H1 (cell line): Measurements from ENCODE around the gene METTL18. TPM values are rescaled to one million over a fixed set of nuclear protein-coding genes. Genes with fewer than 3 reads are reported as not detected.

Source experiments
- CTCF ChIA-PET: fragments of 300-600 bp; sonication (Branson Sonifier 250); formaldehyde crosslinking; loops from one replicate; lab custom pipeline; 2021; ENCODE audit not compliant: partially characterized antibody; lab: Charles Lee
- POLR2A ChIA-PET: fragments of 300-600 bp; sonication (Branson Sonifier 250); formaldehyde crosslinking; loops from one replicate; lab custom pipeline; 2021; ENCODE audit warnings: inconsistent platforms; ENCODE audit not compliant: partially characterized antibody; lab: Charles Lee
- DNase-seq, 2 experiments: peaks; one replicate each; pipeline versions ENCODE4 v3.0.0 to v3.0.0-alpha.2; 2010 to 2022; ENCODE audit warnings: low spot score in 2 of 2, low read depth in 1 of 2, mixed read lengths in 1 of 2
- FAIRE-seq: peaks from 2 replicates; lab custom pipeline; 2011; peaks lifted over from hg19 to GRCh38; lab: Jason Lieb, UNC
- H2AFZ ChIP-seq: 2 replicates; pipeline ENCODE4 v1.8.1; 2012; ENCODE audit warnings: low read length, inconsistent platforms
- H2AK5ac ChIP-seq: 2 replicates; pipeline ENCODE4 v1.6.1; 2013; ENCODE audit warnings: low read depth, low read length
- H2BK120ac ChIP-seq: replicated peaks from 2 replicates; pipeline ENCODE3; 2013; ENCODE audit warnings: low read depth, low read length, inconsistent platforms
- H2BK12ac ChIP-seq: 2 replicates; pipeline ENCODE4 v1.6.1; 2013; ENCODE audit warnings: low read depth, low read length
- H2BK15ac ChIP-seq: 2 replicates; pipeline ENCODE4 v1.6.1; 2013; ENCODE audit warnings: low read length
- H2BK20ac ChIP-seq: 2 replicates; pipeline ENCODE4 v1.6.1; 2013; ENCODE audit warnings: low read length
- H2BK5ac ChIP-seq: 2 replicates; pipeline ENCODE4 v1.6.1; 2013; ENCODE audit warnings: low read depth, low read length
- H3K14ac ChIP-seq: 2 replicates; pipeline ENCODE4 v1.6.1; 2013; ENCODE audit warnings: inconsistent platforms; ENCODE audit not compliant: insufficient read length
- H3K18ac ChIP-seq: 2 replicates; pipeline ENCODE4 v1.6.1; 2013; ENCODE audit warnings: low read length; ENCODE audit errors: extremely low read depth
- H3K23ac ChIP-seq: 2 replicates; pipeline ENCODE4 v1.6.1; 2013; ENCODE audit warnings: inconsistent platforms; ENCODE audit not compliant: insufficient read length
- H3K23me2 ChIP-seq: 2 replicates; pipeline ENCODE4 v1.6.1; 2013; ENCODE audit warnings: low read depth, low read length
- H3K27ac ChIP-seq: 2 replicates; pipeline ENCODE4 v1.6.1; 2011; ENCODE audit warnings: low read depth, low read length, inconsistent platforms
- H3K27me3 ChIP-seq, 4 experiments: replicated peaks in 1 of 4; 1 replicate in 1 of 4; 2 replicates in 3 of 4; pipeline versions ENCODE4 v1.6.1 to v1.8.1; 2011 to 2013; ENCODE audit warnings: low read length in 3 of 4, mild to moderate bottlenecking in 3 of 4, inconsistent platforms in 2 of 4, mixed read lengths in 2 of 4, moderate library complexity in 1 of 4; ENCODE audit not compliant: control insufficient read depth in 3 of 4, insufficient read depth in 3 of 4; ENCODE audit errors: extremely low read depth in 1 of 4
- H3K36me3 ChIP-seq, 4 experiments: 2 replicates each; pipeline versions ENCODE4 v1.6.1 to v1.8.1; 2011 to 2013; ENCODE audit warnings: mild to moderate bottlenecking in 4 of 4, low read length in 3 of 4, moderate library complexity in 2 of 4, control low read depth in 1 of 4, inconsistent platforms in 1 of 4; ENCODE audit not compliant: insufficient read depth in 4 of 4, control insufficient read depth in 2 of 4
- H3K4ac ChIP-seq: replicated peaks from 2 replicates; pipeline ENCODE3; 2013; ENCODE audit warnings: low read length, low read depth, mixed read lengths, inconsistent platforms; ENCODE audit not compliant: insufficient read length
- H3K4me1 ChIP-seq, 4 experiments: replicated peaks in 1 of 4; 1 replicate in 1 of 4; 2 replicates in 3 of 4; pipeline versions ENCODE4 v1.6.1 to v1.8.1; 2011 to 2013; ENCODE audit warnings: low read length in 3 of 4, inconsistent platforms in 2 of 4, mixed read lengths in 1 of 4; ENCODE audit not compliant: insufficient read depth in 4 of 4, control insufficient read depth in 3 of 4
- H3K4me2 ChIP-seq, 2 experiments: 2 replicates each; pipeline versions ENCODE4 v1.6.1 to v1.8.1; 2011 to 2013; ENCODE audit warnings: low read depth in 2 of 2, low read length in 2 of 2, control low read depth in 1 of 2, inconsistent platforms in 1 of 2, mild to moderate bottlenecking in 1 of 2; ENCODE audit not compliant: insufficient read depth in 1 of 2
- H3K4me3 ChIP-seq, 4 experiments: fragments of 200-600, 300-600 bp in 1 of 4; sonication (generic), shearing (Covaris generic), sonication (Bioruptor Twin) in 1 of 4; 2 replicates each; pipeline versions ENCODE4 v1.5.1 to v1.8.1; 2011 to 2016; ENCODE audit warnings: low read length in 4 of 4, low read depth in 3 of 4, control low read depth in 2 of 4, inconsistent platforms in 2 of 4, mild to moderate bottlenecking in 2 of 4, mixed read lengths in 1 of 4, moderate library complexity in 1 of 4; ENCODE audit not compliant: insufficient read depth in 2 of 4; ENCODE audit errors: extremely low read depth in 1 of 4
- H3K56ac ChIP-seq: replicated peaks from 2 replicates; pipeline ENCODE3; 2013; ENCODE audit warnings: low read depth, mild to moderate bottlenecking, mixed read lengths, low read length, inconsistent platforms; ENCODE audit not compliant: insufficient read length
- H3K79me1 ChIP-seq: 2 replicates; pipeline ENCODE4 v1.6.1; 2013; ENCODE audit warnings: low read depth, low read length, control low read depth
- H3K79me2 ChIP-seq, 2 experiments: 2 replicates each; pipeline versions ENCODE4 v1.6.1 to v1.8.1; 2012 to 2013; ENCODE audit warnings: low read length in 2 of 2, mild to moderate bottlenecking in 2 of 2, inconsistent platforms in 1 of 2; ENCODE audit not compliant: insufficient read depth in 2 of 2, control insufficient read depth in 1 of 2
- H3K9ac ChIP-seq, 4 experiments: replicated peaks in 1 of 4; 1 replicate in 1 of 4; 2 replicates in 3 of 4; pipeline versions ENCODE4 v1.6.1 to v1.8.1; 2011 to 2013; ENCODE audit warnings: low read depth in 3 of 4, low read length in 3 of 4, control low read depth in 2 of 4, mild to moderate bottlenecking in 2 of 4, moderate library complexity in 2 of 4, inconsistent platforms in 1 of 4; ENCODE audit errors: extremely low read depth in 1 of 4
- H3K9me3 ChIP-seq, 2 experiments: 2 replicates each; pipeline versions ENCODE4 v1.6.1 to v1.8.1; 2012 to 2013; ENCODE audit warnings: mild to moderate bottlenecking in 2 of 2, moderate library complexity in 2 of 2, control low read depth in 1 of 2, inconsistent platforms in 1 of 2, low read depth in 1 of 2, low read length in 1 of 2, mixed read lengths in 1 of 2; ENCODE audit not compliant: insufficient read depth in 2 of 2
- H4K20me1 ChIP-seq, 2 experiments: replicated peaks in 1 of 2; 2 replicates each; pipeline versions ENCODE3 to v1.8.1; 2011 to 2013; ENCODE audit warnings: inconsistent platforms in 2 of 2, low read length in 2 of 2, mild to moderate bottlenecking in 1 of 2; ENCODE audit not compliant: insufficient read depth in 2 of 2, control insufficient read depth in 1 of 2
- H4K5ac ChIP-seq: 2 replicates; pipeline ENCODE4 v1.6.1; 2013; ENCODE audit warnings: low read length, low read depth, mixed read lengths, inconsistent platforms; ENCODE audit not compliant: insufficient read length
- H4K8ac ChIP-seq: 2 replicates; pipeline ENCODE4 v1.8.0; 2013; ENCODE audit warnings: mild to moderate bottlenecking, moderate library complexity, low read length, inconsistent platforms; ENCODE audit not compliant: insufficient read depth; ENCODE audit errors: extremely low read depth
- H4K91ac ChIP-seq: replicated peaks from 2 replicates; pipeline ENCODE3; 2013; ENCODE audit warnings: low read length, mixed read lengths, inconsistent platforms; ENCODE audit not compliant: insufficient read length
- BACH1 ChIP-seq: IDR thresholded peaks from 2 replicates; pipeline ENCODE4 v1.6.1; 2012; ENCODE audit warnings: low read length, improper control_type of control experiment
- JUND ChIP-seq: IDR thresholded peaks from 2 replicates; pipeline ENCODE4 v1.6.1; 2011; ENCODE audit warnings: mild to moderate bottlenecking, improper control_type of control experiment, low read length
- KDM5A ChIP-seq: fragments of 200-600 bp; IDR thresholded peaks from 2 replicates; pipeline ENCODE4 v1.7.1; 2012; ENCODE audit warnings: mild to moderate bottlenecking, low read length, inconsistent platforms, mixed read lengths
- MAFK ChIP-seq: IDR thresholded peaks from 2 replicates; pipeline ENCODE4 v1.6.1; 2012; ENCODE audit warnings: low read depth, mild to moderate bottlenecking, improper control_type of control experiment, low read length
- NANOG ChIP-seq: IDR thresholded peaks from 2 replicates; pipeline ENCODE4 v1.6.1; 2011; ENCODE audit warnings: low read length, low read depth, mild to moderate bottlenecking, inconsistent platforms; ENCODE audit not compliant: insufficient read depth, poor library complexity, severe bottlenecking
- TAF7 ChIP-seq: optimal IDR thresholded peaks from 2 replicates; pipeline ENCODE3; 2011; ENCODE audit warnings: low read depth, mild to moderate bottlenecking, inconsistent platforms, low read length, moderate library complexity, borderline replicate concordance
- TCF12 ChIP-seq: IDR thresholded peaks from 2 replicates; pipeline ENCODE4 v1.6.1; 2011; ENCODE audit warnings: low read depth, mild to moderate bottlenecking, low read length
- WGBS, 2 experiments: shearing (Covaris generic) in 1 of 2; methylation state at CpG; one replicate each; pipeline versions ENCODE4 v1.1.6 to v1.1.7; 2013 to 2015; ENCODE audit warnings: low lambda C conversion rate in 2 of 2, mixed read lengths in 2 of 2, inconsistent platforms in 1 of 2, low coverage in 1 of 2, missing lambda C conversion rate in 1 of 2; ENCODE audit not compliant: insufficient replicate concordance in 2 of 2, insufficient coverage in 1 of 2, insufficient read length in 1 of 2; ENCODE audit errors: extremely low coverage in 1 of 2, missing lambda C conversion rate in 1 of 2; 5-methylcytosine and 5-hydroxymethylcytosine counted together
- polyA plus RNA-seq, 7 experiments: library from polyadenylated mRNA; depleted of rRNA in 3 of 7; stranded (reverse) in 5 of 7; unstranded in 2 of 7; fragments of >200 nt in 5 of 7; fragments of 200-250 nt in 2 of 7; gene quantifications; 1 replicate in 5 of 7; 2 replicates in 1 of 7; 4 replicates in 1 of 7; pipeline versions ENCODE4 v1.2.1 to v1.2.3, GENCODE V29; 2011 to 2013; ENCODE audit warnings: missing spikeins in 2 of 7, mixed read lengths in 2 of 7
- total RNA-seq: library from RNA; stranded (reverse); fragmentation: NEBNext Ultra II Directional; extraction: Animal tissue kit (Norgen Biotek cat#: 25700); gene quantifications from 2 replicates; pipeline ENCODE4 v1.2.1, GENCODE V29; 2021

The METTL18 gene
- total and polyA plus RNA-seq, 2 of the 8 experiments (the other 6 are each of a cell fraction or from before 2014, with no cell fraction given), result 1.4 to 7.6 TPM

- H4K91ac ChIP-seq, result no peak overlapping the region
- 90% methylated on average over 1 of the region's 1 CpG; no CpG with 5 or more reads in 1 of the 2 experiments for WGBS, 2 experiments
- H4K5ac ChIP-seq, result no peak overlapping the region
- H2AK5ac ChIP-seq, result no peak overlapping the region
- TF ChIP-seq KDM5A (no peak), NANOG (no peak), BACH1 (no peak), MAFK (no peak), TAF7 (no peak), TCF12 (no peak), JUND (no peak)
- ChIA-PET CTCF (interaction anchor here (1.5 to 2.5 kb wide), 2 partner anchors 20 to 21 kb away, joined by 3 to 6 read pairs; no protein-coding TSS in a partner anchor), POLR2A (no interaction called here)
- no peak overlapping the region for H3K27ac ChIP-seq
- H3K4me3 ChIP-seq, result no peak overlapping the region
- H3K27me3 ChIP-seq, result no peaks in the 10 kb centered on the region
- H2BK120ac ChIP-seq, result no peak overlapping the region
- no peak overlapping the region for H2AFZ ChIP-seq
- H3K4me1 ChIP-seq, result no peaks in the 10 kb centered on the region
- H3K79me2 ChIP-seq, result no peaks in the 10 kb centered on the region
- H2BK5ac ChIP-seq, result no peak overlapping the region
- no peak overlapping the region for H2BK20ac ChIP-seq
- DNase-seq, result no peak
- H3K9ac ChIP-seq, result no peak overlapping the region
- H3K79me1 ChIP-seq, result no peaks in the 10 kb centered on the region
- H3K23me2 ChIP-seq, result no peaks in the 10 kb centered on the region
- H3K14ac ChIP-seq, result no peak overlapping the region
- H3K4ac ChIP-seq, result no peak overlapping the region
- FAIRE-seq, result no peak
- peaks cover 3 to 78% (median 46%) of the 10 kb centered on the region in 4 experiments; a peak in 7 of 8 replicates for H3K36me3 ChIP-seq
- H2BK12ac ChIP-seq, result no peak overlapping the region
- no peak overlapping the region for H3K4me2 ChIP-seq
- no peak overlapping the region for H4K8ac ChIP-seq
- no peak overlapping the region for H3K18ac ChIP-seq
- H2BK15ac ChIP-seq, result no peak overlapping the region
- H3K9me3 ChIP-seq, result no peaks in the 10 kb centered on the region
- H3K56ac ChIP-seq, result no peak overlapping the region
- no peak overlapping the region for H3K23ac ChIP-seq
- H4K20me1 ChIP-seq, result peaks cover 0 to 2% of the 10 kb centered on the region in 2 experiments
Measured at GRCh38 chr1:169829671-169830070, 35.0 kb upstream of the METTL18 start.
